Measurements from ENCODE around the gene HOXD12.

HOXD12 gene, protein sequence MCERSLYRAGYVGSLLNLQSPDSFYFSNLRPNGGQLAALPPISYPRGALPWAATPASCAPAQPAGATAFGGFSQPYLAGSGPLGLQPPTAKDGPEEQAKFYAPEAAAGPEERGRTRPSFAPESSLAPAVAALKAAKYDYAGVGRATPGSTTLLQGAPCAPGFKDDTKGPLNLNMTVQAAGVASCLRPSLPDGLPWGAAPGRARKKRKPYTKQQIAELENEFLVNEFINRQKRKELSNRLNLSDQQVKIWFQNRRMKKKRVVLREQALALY

DNA sequence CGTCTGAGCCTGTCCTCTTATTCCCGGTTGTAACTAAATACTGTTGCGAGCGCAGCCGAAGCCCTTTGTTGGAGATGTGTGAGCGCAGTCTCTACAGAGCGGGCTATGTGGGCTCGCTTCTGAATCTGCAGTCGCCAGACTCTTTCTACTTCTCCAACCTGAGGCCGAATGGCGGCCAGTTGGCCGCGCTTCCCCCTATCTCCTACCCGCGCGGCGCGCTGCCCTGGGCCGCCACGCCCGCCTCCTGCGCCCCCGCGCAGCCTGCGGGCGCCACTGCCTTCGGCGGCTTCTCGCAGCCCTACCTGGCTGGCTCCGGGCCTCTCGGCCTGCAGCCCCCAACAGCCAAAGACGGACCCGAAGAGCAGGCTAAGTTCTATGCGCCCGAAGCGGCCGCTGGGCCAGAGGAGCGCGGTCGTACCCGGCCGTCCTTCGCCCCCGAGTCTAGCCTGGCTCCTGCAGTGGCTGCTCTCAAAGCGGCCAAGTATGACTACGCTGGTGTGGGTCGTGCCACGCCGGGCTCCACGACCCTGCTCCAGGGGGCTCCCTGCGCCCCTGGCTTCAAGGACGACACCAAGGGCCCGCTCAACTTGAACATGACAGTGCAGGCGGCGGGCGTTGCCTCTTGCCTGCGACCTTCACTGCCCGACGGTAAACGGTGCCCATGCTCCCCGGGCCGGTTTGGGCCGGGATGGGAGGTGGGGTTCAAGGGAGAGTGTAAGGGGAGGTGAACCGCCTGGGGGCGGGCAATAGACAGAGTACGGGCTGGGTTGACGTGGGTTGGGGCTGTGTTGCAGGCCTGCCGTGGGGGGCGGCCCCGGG lies at the start of gene HOXD12:
HOXD12 (plus strand) TSS at position 68 of the 819 bp plus-strand sequence; CDS start at position 75, 7 bp downstream.
- no peak for TF ChIP-seq CTCF (IDR thresholded peaks at IDR 0.05; ENCODE audit: low read depth, low read length, missing control alignments)
- no peak within 1 kb of the TSS for H3K4me3 ChIP-seq (replicated peaks; ENCODE audit: low read depth, low read length)
- DNase-seq (ENCODE audit: extremely low read depth, low read depth) = no peak

GRCh38 chr2:176056406-176056805 lies 43.2 kb upstream of the HOXD12 start:
- no peak overlapping the region for H3K4me3 ChIP-seq (replicated peaks; ENCODE audit: low read depth, low read length)
- DNase-seq (ENCODE audit: extremely low read depth, low read depth) = no peak
- no peak for TF ChIP-seq CTCF (IDR thresholded peaks at IDR 0.05; ENCODE audit: low read depth, low read length, missing control alignments)

- no peak overlapping the region for H3K4me3 ChIP-seq (replicated peaks; ENCODE audit: low read depth, low read length)
- DNase-seq (ENCODE audit: extremely low read depth, low read depth) = no peak
- no peak for TF ChIP-seq CTCF (IDR thresholded peaks at IDR 0.05; ENCODE audit: low read depth, low read length, missing control alignments)
Measured at GRCh38 chr2:176063958-176064357, 35.6 kb upstream of the HOXD12 start.

DNA sequence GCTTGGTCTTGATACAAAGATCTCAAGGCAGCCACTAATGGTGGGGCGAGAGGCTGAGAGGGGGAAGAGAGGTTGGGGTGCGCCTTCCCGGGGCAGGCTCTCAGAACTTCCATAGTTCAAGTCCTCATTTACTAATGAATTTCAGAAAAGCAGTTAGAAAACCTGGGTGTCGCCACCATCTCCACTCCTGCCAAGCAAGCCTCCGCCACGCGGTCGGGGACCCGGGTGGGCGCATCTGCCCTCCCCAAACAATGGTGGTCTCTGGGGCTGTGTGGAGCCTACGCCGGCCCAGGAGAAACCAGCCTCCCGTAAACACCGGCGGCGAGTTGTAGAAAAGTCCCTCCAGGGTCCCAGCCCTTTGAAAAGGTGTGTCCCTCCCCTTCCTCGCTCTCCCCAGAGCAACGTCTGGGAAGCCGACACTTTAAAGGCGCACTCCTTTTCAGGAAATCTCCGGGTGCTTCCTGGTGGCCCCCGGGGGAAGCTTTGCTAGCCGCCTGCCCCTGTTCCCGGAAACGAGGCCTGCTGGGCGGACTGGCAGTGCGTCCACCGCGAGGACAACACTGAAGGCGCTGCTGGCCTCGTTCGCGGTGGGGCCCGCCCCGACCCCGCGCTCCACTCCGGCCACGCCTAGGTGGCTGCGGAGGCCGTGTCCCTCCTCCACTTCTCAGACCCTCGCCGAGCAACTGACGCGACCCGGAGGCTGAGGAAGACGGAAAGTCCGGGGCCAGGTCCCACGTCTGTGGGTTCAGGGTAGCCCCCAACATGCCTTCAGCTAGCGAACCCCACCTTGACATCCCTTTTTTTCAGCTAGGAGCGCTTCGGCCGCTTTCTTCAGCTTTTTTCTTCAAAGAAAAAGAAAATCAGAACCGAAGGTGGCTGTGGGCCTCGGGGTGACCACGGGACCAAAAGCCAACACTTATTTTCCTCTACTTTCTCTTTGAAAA lies 32.7 kb upstream of the HOXD12 start:
- no peak for DNase-seq (ENCODE audit: extremely low read depth, low read depth)
- TF ChIP-seq CTCF (IDR thresholded peaks at IDR 0.05; ENCODE audit: low read depth, low read length, missing control alignments) = no peak
- H3K4me3 ChIP-seq (replicated peaks; ENCODE audit: low read depth, low read length) = no peak overlapping the region

DNA sequence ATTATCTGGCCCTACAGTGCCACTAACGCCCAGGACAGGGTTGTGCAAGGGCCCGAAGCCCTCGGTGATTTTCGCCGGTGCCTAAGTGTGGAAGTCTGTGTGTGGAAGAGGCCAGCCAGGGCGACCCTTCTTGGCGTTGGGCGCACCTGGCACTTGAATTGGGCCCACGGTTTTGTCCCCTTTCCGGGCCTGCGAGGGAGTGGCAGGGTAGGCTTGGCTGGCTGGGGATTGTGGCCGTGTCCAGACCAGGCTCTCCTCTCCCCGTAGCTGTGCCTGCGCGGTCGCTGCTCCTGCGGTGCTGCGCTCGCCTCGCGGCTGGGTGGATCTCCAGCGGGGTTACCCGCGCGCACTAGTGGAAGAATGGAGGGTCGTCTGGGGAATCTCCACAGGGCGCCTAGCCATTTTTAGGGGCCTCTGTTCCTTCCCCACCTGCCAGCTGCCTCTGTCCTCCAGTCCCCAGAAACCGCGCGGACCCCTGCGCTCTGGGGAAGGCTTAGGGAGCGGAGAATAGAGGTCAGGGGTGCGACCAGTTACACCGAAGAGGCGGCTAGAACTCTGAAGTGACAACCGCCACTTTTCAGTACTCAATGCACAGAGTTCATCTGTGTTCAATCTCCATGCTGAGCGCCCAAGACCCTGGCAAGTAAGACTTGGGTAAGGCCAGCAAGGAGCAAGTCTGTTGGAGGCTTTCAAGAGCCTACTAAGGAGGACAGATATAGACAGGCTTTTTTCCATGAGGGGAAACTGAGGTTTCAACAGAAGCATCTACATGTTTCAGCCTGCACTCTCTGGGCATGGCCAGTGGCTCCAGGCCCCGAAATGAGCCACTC lies 31.8 kb upstream of the HOXD12 start:
- TF ChIP-seq CTCF (IDR thresholded peaks at IDR 0.05; ENCODE audit: low read depth, low read length, missing control alignments) = no peak
- H3K4me3 ChIP-seq (replicated peaks; ENCODE audit: low read depth, low read length) = no peak overlapping the region

GRCh38 chr2:176068419-176068832 lies 31.2 kb upstream of the HOXD12 start:
- no peak overlapping the region for H3K4me3 ChIP-seq (replicated peaks; ENCODE audit: low read depth, low read length)

More for the DNA sequence above, 31.8 kb upstream of the HOXD12 start:
- no peak for DNase-seq (ENCODE audit: extremely low read depth, low read depth)

More at GRCh38 chr2:176068419-176068832, 31.2 kb upstream of the HOXD12 start:
- no peak for TF ChIP-seq CTCF (IDR thresholded peaks at IDR 0.05; ENCODE audit: low read depth, low read length, missing control alignments)
- DNase-seq (ENCODE audit: extremely low read depth, low read depth) = no peak

Measured in HFF-Myc (cell line).